GM23338 (cell line): ENCODE results near the gene CYTH1. TPM values are rescaled to one million over a fixed set of nuclear protein-coding genes. Genes with fewer than 3 reads are reported as not detected.

Experiments used
- ATAC-seq: fragments of 200-7000 bp; cut with Tn5 transposase; 3 replicates; pipeline ENCODE4 v1.9.1; 2020
- DNase-seq: peaks from one replicate; pipeline ENCODE4 v3.0.0-alpha.2; 2015; ENCODE audit warnings: low spot score
- H2AFZ ChIP-seq: fragments of 200-600 bp; sonication (generic); 2 replicates; pipeline ENCODE4 v1.8.0; 2016; ENCODE audit warnings: antibody characterized with exemption, mild to moderate bottlenecking, moderate library complexity
- H3F3A ChIP-seq: fragments of 200-600 bp; sonication (generic); replicated peaks from 2 replicates; pipeline ENCODE4 v1.8.0; 2017; ENCODE audit warnings: antibody characterized with exemption, mixed run types, low read depth
- H3K27ac ChIP-seq: fragments of 200-600 bp; sonication (generic); 2 replicates; pipeline ENCODE4 v1.6.1; 2016; ENCODE audit warnings: low read depth
- H3K27me3 ChIP-seq: fragments of 200-600 bp; sonication (generic); 2 replicates; pipeline ENCODE4 v1.8.0; 2016; ENCODE audit warnings: mild to moderate bottlenecking, mixed run types, moderate library complexity; ENCODE audit not compliant: insufficient read depth
- H3K36me3 ChIP-seq: fragments of 200-600 bp; sonication (generic); 2 replicates; pipeline ENCODE4 v1.8.0; 2016; ENCODE audit warnings: mild to moderate bottlenecking; ENCODE audit not compliant: insufficient read depth
- H3K4me1 ChIP-seq: fragments of 200-600 bp; sonication (generic); 2 replicates; pipeline ENCODE4 v1.8.0; 2016; ENCODE audit warnings: mild to moderate bottlenecking, moderate library complexity; ENCODE audit not compliant: insufficient read depth
- H3K4me2 ChIP-seq: fragments of 200-600 bp; sonication (generic); 2 replicates; pipeline ENCODE4 v1.7.1; 2017; ENCODE audit warnings: mixed run types
- H3K4me3 ChIP-seq: fragments of 200-600 bp; sonication (generic); 2 replicates; pipeline ENCODE4 v1.6.1; 2016; ENCODE audit warnings: mixed run types
- H3K79me2 ChIP-seq: fragments of 200-600 bp; sonication (generic); replicated peaks from 2 replicates; pipeline ENCODE4 v1.8.0; 2017; ENCODE audit warnings: mild to moderate bottlenecking; ENCODE audit not compliant: insufficient read depth
- H3K9me2 ChIP-seq: fragments of 200-600 bp; sonication (generic); 2 replicates; pipeline ENCODE4 v1.8.0; 2017; ENCODE audit not compliant: insufficient read depth
- H4K20me1 ChIP-seq: fragments of 200-600 bp; sonication (generic); replicated peaks from 2 replicates; pipeline ENCODE4 v1.8.0; 2017; ENCODE audit warnings: mild to moderate bottlenecking; ENCODE audit not compliant: insufficient read depth
- H3K27ac Mint-ChIP-seq: 2 replicates; pipeline ENCODE4 v1.8.0; 2020; ENCODE audit warnings: inconsistent platforms, mild to moderate bottlenecking, moderate library complexity, mixed read lengths
- H3K27me3 Mint-ChIP-seq: 3 replicates; pipeline ENCODE4 v1.8.0; 2022; ENCODE audit warnings: low read depth, mild to moderate bottlenecking, moderate library complexity, mixed read lengths, inconsistent platforms; ENCODE audit not compliant: insufficient read depth, poor library complexity
- H3K36me3 Mint-ChIP-seq: 3 replicates; pipeline ENCODE4 v1.8.0; 2021; ENCODE audit warnings: low read depth, mild to moderate bottlenecking, inconsistent platforms, moderate library complexity, mixed read lengths
- H3K4me1 Mint-ChIP-seq: 3 replicates; pipeline ENCODE4 v1.8.0; 2020; ENCODE audit warnings: mild to moderate bottlenecking, inconsistent platforms, mixed read lengths
- H3K4me3 Mint-ChIP-seq: 3 replicates; pipeline ENCODE4 v1.8.0; 2021; ENCODE audit warnings: moderate library complexity, mild to moderate bottlenecking, inconsistent platforms, mixed read lengths
- H3K9me3 Mint-ChIP-seq: 3 replicates; pipeline ENCODE4 v1.8.0; 2020; ENCODE audit warnings: moderate library complexity, mild to moderate bottlenecking, inconsistent platforms, mixed read lengths
- CTCF ChIP-seq, 2 experiments: fragments of 200-600 bp in 1 of 2; sonication (generic) in 1 of 2; conservative IDR thresholded peaks; 2 replicates each; pipeline versions ENCODE4 v1.5.1 to v1.6.1; 2016 to 2017; ENCODE audit warnings: antibody characterized with exemption in 2 of 2, low read depth in 2 of 2, mild to moderate bottlenecking in 2 of 2, moderate library complexity in 1 of 2
- ETS1 ChIP-seq: IDR thresholded peaks from 2 replicates; pipeline ENCODE4 v1.6.1; 2016; ENCODE audit warnings: antibody characterized with exemption
- EZH2 ChIP-seq: fragments of 200-600 bp; sonication (generic); IDR thresholded peaks from one replicate; pipeline ENCODE4 v1.8.0; 2017; ENCODE audit warnings: antibody characterized with exemption, mild to moderate bottlenecking, low read depth; ENCODE audit not compliant: unreplicated experiment
- EZH2phosphoT487 ChIP-seq: fragments of 200-600 bp; sonication (generic); IDR thresholded peaks from one replicate; pipeline ENCODE4 v1.8.1; 2018; ENCODE audit warnings: antibody characterized with exemption; ENCODE audit not compliant: unreplicated experiment
- JUNB ChIP-seq: IDR thresholded peaks from one replicate; pipeline ENCODE4 v1.6.1; 2016; ENCODE audit warnings: antibody characterized with exemption; ENCODE audit not compliant: unreplicated experiment
- NANOG ChIP-seq: IDR thresholded peaks from 2 replicates; pipeline ENCODE4 v1.6.1; 2016; ENCODE audit warnings: antibody characterized with exemption, borderline replicate concordance
- POLR2AphosphoS5 ChIP-seq: IDR thresholded peaks from 2 replicates; pipeline ENCODE4 v1.6.1; 2016; ENCODE audit warnings: antibody characterized with exemption, low read depth
- REST ChIP-seq: IDR thresholded peaks from one replicate; pipeline ENCODE4 v1.6.1; 2018; ENCODE audit warnings: antibody characterized with exemption; ENCODE audit not compliant: unreplicated experiment
- STAT1 ChIP-seq: IDR thresholded peaks from one replicate; pipeline ENCODE4 v1.6.1; 2016; ENCODE audit warnings: antibody characterized with exemption; ENCODE audit not compliant: unreplicated experiment
- ZNF114 ChIP-seq: fragments of 250-450 bp; sonication (Bioruptor Pico); IDR thresholded peaks from 2 replicates; pipeline ENCODE4 v1.5.0; 2020; ENCODE audit warnings: mild to moderate bottlenecking, moderate library complexity
- ZNF331 ChIP-seq: fragments of 250-450 bp; sonication (Bioruptor Pico); IDR thresholded peaks from 2 replicates; pipeline ENCODE4 v1.5.0; 2020; ENCODE audit warnings: low read depth, mild to moderate bottlenecking, moderate library complexity
- polyA plus RNA-seq: library from polyadenylated mRNA; unstranded; fragments of >200 nt; fragmentation: Nextera tagmentation; extraction: Ambion mirVana; gene quantifications from 2 replicates; pipeline ENCODE4 v1.2.1, GENCODE V29; 2016
- total RNA-seq: library from RNA; depleted of rRNA; stranded (reverse); fragments of >200 nt; shearing (Covaris generic); gene quantifications from 2 replicates; pipeline ENCODE4 v1.2.3, GENCODE V29; 2014

CYTH1 gene
- total and polyA plus RNA-seq, 2 experiments from 2014 or later: 13.8 to 14.5 TPM

GRCh38 chr17:78716814-78717393 lies 65.2 kb downstream of the CYTH1 start (continued):
- TF ChIP-seq REST (no peak), STAT1 (no peak), POLR2AphosphoS5 (no peak), EZH2phosphoT487 (no peak), EZH2 (no peak), CTCF (conservative IDR thresholded peaks at IDR 0.05; ENCODE audit: low read depth in 2 of 2) (no peak), JUNB (no peak)

- no peak overlapping the region for H3K27ac Mint-ChIP-seq
- Histone ChIP-seq H3K4me3 (no peak overlapping the region), H2AFZ (no peak overlapping the region), H3K79me2 (peaks cover 35% of the 10 kb centered on the region), H3K9me2 (no peaks in the 10 kb centered on the region), H3K4me1 (peaks cover 26% of the 10 kb centered on the region), H3K36me3 (no peaks in the 10 kb centered on the region), H3K4me2 (no peak overlapping the region; the same call in 1 of the 2 replicates), H3F3A (0 out of 2 replicates have a peak, but pooled peaks cover 4% of the 10 kb centered on the region), H4K20me1 (no peaks in the 10 kb centered on the region; the same call in none of the 2 replicates), H3K27me3 (no peaks in the 10 kb centered on the region), H3K27ac (no peak overlapping the region)
- no peak for DNase-seq
- no peak for TF ChIP-seq EZH2
- ATAC-seq: no peak
- no peaks in the 10 kb centered on the region for H3K36me3 Mint-ChIP-seq
- peaks cover 11% of the 10 kb centered on the region for H3K27me3 Mint-ChIP-seq
- H3K9me3 Mint-ChIP-seq: no peaks in the 10 kb centered on the region
- peaks cover 41% of the 10 kb centered on the region for H3K4me1 Mint-ChIP-seq
- H3K4me3 Mint-ChIP-seq: no peak overlapping the region
These were observed 65.8 kb downstream of the CYTH1 start for GRCh38 chr17:78716292-78716691.

GRCh38 chr17:78715876-78716275 lies 66.2 kb downstream of the CYTH1 start:
- H3K4me3 ChIP-seq: no peak overlapping the region
- no peak for DNase-seq
- no peak overlapping the region for H3K4me3 Mint-ChIP-seq
- H3K27ac Mint-ChIP-seq: no peak overlapping the region
- no peaks in the 10 kb centered on the region; the same call in 1 of the 2 replicates for H4K20me1 ChIP-seq
- H3K27me3 Mint-ChIP-seq: peaks cover 8% of the 10 kb centered on the region
- no peaks in the 10 kb centered on the region for H3K9me3 Mint-ChIP-seq
- peaks cover 32% of the 10 kb centered on the region for H3K79me2 ChIP-seq
- no peaks in the 10 kb centered on the region for H3K27me3 ChIP-seq
- no peaks in the 10 kb centered on the region for H3K36me3 Mint-ChIP-seq
- no peak for ATAC-seq
- no peaks in the 10 kb centered on the region for H3K9me2 ChIP-seq
- no peaks in the 10 kb centered on the region for H3K36me3 ChIP-seq
- no peak overlapping the region for H2AFZ ChIP-seq
- 0 out of 2 replicates have a peak, but pooled peaks cover 4% of the 10 kb centered on the region for H3F3A ChIP-seq
- H3K27ac ChIP-seq: no peak overlapping the region
- peaks cover 39% of the 10 kb centered on the region for H3K4me1 Mint-ChIP-seq
- H3K4me1 ChIP-seq: peaks cover 22% of the 10 kb centered on the region
- H3K4me2 ChIP-seq: no peak overlapping the region
- TF ChIP-seq EZH2phosphoT487 (no peak), NANOG (no peak), ETS1 (no peak), ZNF114 (CRISPR knock-in tag) (no peak), ZNF331 (no peak), REST (no peak), STAT1 (no peak)
